Caki2 (cell line): ENCODE measurements around the gene SMIM24. TPM values are rescaled to one million over a fixed set of nuclear protein-coding genes. Genes with fewer than 3 reads are reported as not detected.
"Not testable (repeated sequence)": the region's sequence is repeated elsewhere in the genome, so short reads cannot be mapped to it uniquely, and the experiment has no call there.

Experiments
- DNase-seq: peaks from one replicate; pipeline ENCODE4 v3.0.0-alpha.2; 2015; ENCODE audit warnings: low read depth
- in situ Hi-C: cut with HindIII; loops from 2 replicates; pipeline ENCODE4 v1.10.0; 2016; ENCODE audit warnings: low sequenced_read_pairs, low pct_unique_long_range_greater_than_20kb, mixed read lengths
- total RNA-seq: library from RNA; depleted of rRNA; stranded (reverse); fragments of >200 nt; shearing (Covaris generic); gene quantifications from 2 replicates; pipeline ENCODE4 v1.2.3, GENCODE V29; 2014; ENCODE audit warnings: low replicate concordance; rRNA removed

The SMIM24 gene
- not detected in 2 replicates for total RNA-seq

GRCh38 chr19:3480383-3481091 lies at the start of gene SMIM24:
TSS of gene SMIM24 (minus strand) at chr19:3480525. CDS start at chr19:3480463, 62 bp downstream.
- in situ Hi-C loops = no loop called here

DNA sequence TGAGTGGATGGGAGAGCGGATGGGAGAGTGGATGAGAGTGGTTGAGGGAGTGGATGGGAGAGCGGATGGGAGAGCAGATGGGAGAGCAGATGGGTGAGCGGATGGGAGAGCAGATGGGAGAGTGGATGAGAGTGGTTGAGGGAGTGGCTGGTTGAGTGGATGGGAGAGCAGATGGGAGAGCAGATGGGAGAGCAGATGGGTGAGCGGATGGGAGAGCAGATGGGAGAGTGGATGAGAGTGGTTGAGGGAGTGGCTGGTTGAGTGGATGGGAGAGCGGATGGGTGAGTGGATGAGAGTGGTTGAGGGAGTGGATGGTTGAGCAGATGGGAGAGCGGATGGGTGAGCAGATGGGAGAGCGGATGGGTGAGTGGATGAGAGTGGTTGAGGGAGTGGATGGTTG lies 49.0 kb upstream of the SMIM24 start:
- DNase-seq, in situ Hi-C loops: not testable (repeated sequence)

More at GRCh38 chr19:3480383-3481091, at the start of gene SMIM24:
- DNase-seq = no peak

GRCh38 chr19:3528539-3529211 lies 48.4 kb upstream of the SMIM24 start:
- DNase-seq = no peak
- in situ Hi-C loops = no loop called here

- in situ Hi-C loops = no loop called here
- no peak for DNase-seq
Observed at GRCh38 chr19:3528080-3528479, 47.8 kb upstream of the SMIM24 start.

- DNase-seq = no peak
- in situ Hi-C loops = no loop called here
Observed at GRCh38 chr19:3527238-3527910, 47.0 kb upstream of the SMIM24 start.

GRCh38 chr19:3526507-3527237 lies 46.3 kb upstream of the SMIM24 start:
- in situ Hi-C loops = no loop called here

GRCh38 chr19:3524904-3525451 lies 44.7 kb upstream of the SMIM24 start:
- in situ Hi-C loops = no loop called here
- DNase-seq = no peak

More at GRCh38 chr19:3526507-3527237, 46.3 kb upstream of the SMIM24 start:
- DNase-seq = no peak

DNA sequence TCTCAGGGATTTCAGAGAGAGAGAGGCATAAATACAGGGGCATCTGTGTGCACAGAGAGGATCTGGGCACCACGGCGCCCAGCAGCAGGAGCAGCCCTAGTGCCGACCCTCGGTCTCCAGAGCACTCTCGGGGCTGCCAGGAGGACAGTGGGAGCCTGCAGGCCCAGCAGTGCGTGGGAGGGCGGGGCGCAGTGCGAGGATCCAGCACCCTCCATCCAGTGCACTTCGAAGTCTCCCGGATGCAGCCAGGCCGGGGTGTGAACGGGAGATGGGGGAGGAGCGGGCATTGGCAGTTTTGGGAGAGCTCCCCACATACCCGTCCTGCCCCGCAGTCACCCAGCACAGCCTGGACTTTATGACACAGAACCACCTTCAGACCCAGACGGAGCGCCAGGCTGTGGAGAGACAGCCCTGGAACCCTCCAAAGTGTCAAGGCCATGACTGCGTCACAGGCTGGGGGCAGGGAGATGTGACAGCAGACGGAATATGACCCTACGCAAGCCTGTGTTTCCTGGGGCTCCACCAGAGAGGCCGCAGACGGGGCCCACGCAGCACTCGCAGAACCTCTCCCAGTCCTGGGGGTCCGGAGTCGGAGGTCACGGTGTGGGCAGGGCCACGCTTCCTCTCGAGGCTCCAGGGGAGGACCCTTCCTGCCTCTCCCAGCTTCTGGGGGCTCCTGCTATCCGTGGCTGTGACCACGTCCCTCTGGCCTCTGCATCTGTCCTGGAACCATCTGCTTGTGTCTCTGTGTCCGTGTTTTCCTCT lies 43.9 kb upstream of the SMIM24 start:
- in situ Hi-C loops = no loop called here
- DNase-seq = no peak

GRCh38 chr19:3523361-3524077 lies 43.2 kb upstream of the SMIM24 start:
- in situ Hi-C loops = no loop called here
- no peak for DNase-seq

DNA sequence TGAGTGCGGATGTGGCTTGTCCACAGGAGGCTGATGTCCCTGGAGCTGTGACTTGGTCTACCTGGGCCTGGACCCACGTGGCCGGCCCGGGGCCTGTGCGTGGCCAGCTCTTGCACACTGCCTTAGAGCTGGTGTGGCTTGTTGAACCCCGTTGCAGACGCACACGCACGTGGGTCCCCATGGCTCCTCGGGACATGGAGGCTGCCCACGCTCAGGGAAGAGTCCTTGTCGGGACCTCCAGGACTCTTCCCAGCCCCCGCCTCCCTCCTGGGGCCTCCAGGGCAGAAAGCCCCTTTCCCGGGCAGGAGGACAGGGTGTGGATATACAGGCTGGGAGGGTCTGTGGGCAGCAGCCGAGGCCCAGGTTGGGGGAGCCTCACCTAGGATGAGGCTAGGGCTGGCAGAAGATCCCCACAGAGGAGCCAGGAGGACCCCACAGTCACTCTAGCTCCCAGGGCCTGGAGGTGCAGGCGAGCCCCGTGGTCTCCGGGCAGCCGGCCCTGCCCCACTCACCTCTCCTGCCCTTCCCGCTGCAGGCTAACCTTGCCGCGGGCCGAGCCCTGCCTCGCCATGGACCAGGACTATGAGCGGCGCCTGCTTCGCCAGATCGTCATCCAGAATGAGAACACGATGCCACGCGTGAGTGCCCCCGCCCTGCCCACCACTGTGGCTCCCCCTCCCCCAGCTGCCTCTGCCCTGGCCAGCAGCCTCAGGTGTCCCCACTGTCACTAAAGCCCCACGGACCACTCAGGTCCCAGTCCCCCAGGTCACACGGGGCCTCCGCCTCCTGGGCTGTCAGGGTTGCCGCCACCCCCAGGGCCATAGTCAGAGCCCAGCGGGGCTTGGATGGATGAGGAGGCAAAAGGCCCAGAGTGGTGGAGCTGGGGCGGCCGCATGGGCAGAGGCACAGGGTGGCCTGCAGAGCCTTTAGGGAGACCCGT lies 42.4 kb upstream of the SMIM24 start:
- in situ Hi-C loops = no loop called here

DNA sequence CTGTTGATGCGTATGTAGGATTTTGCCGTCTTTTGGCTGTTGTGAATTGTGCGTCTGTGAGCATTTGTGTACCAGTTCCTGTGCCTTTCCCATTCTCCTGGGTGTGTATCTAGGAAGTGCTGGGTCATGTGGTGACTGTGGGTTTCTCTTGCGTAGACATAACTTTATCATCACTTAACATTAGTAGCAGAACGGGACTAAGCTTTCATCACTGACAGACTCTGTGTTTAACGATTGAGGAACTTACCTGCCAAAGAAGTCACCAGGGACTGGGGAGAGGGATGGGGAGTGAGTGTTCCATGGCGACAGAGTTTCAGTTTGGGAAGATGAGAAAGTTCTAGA lies 40.8 kb upstream of the SMIM24 start:
- in situ Hi-C loops = no loop called here
- DNase-seq = no peak

More for the DNA sequence above, 42.4 kb upstream of the SMIM24 start:
- DNase-seq = no peak

DNA sequence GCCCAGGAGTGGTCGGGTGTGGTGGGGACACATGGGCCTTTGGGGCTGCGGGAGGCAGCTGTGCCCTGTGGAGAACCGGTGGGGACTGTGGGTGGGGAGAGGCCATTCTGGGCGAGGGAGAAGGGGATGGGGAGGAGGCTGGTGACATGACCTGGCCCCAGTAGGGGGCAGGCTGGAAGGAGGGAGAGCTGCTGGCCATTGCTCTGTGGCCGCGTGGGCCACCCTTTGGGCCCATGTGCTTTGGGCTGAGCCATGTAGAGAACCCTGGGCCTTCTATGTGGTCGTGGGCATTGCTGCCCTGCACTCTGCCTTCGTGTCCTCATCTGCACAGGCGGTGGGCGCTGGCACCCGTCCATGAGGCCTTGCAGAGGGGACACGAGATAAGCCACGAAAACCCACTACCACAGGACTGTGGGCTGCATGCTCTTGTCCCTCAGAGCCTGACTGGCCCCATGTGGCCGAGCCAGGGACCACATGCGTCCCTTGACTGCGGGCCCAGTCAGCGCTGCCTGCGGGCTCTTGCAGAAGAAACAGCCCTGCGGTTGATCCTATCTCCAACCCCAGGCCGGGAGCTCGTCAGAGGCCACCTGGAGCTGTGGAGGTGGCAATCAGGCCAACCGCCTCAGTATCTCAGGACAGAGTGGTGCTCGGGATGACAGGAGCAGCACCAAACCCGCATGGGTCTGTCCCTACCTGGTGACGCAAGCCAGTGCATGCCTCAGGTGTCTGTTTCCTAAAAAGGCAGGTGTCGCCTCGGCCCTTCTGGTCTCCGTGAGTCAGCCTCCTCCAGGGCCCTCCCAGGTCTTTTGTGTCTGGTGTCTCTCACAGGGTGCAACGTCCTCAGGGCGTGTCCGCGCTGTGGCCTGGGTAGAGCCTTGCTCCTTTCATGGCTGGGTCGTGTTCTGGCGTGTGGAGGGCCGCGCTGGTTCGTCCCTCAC lies 40.1 kb upstream of the SMIM24 start:
- in situ Hi-C loops = no loop called here
- no peak for DNase-seq

DNA sequence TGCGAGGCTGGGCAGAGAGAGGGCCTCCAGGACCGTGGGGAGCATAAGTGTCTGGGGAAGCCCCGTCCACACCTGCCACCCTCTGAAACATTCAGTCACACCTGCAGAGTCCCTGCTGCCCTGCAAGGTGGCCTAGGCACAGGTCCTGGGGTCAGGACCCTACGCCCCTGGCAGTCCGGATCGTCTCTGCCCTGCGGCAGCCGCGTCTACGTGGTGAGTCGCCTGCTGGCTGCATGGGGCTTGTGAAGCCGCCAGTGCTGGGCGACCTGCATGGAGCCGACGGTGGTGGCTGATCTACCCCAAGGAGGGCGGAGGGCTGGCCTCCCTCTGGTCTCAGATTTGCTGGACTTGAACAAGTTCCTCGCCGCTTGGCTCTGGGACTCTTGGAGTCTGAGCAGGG lies 38.8 kb upstream of the SMIM24 start:
- DNase-seq = no peak
- in situ Hi-C loops = no loop called here

GRCh38 chr19:3518659-3519058 lies 38.3 kb upstream of the SMIM24 start:
- in situ Hi-C loops = no loop called here
- DNase-seq = no peak

GRCh38 chr19:3518255-3518654 lies 37.9 kb upstream of the SMIM24 start:
- in situ Hi-C loops = no loop called here
- DNase-seq = no peak
